GM18861 (cell line): Measurements from ENCODE around the gene CXorf66.
"Not testable (repeated sequence)": the region's sequence is repeated elsewhere in the genome, so short reads cannot be mapped to it uniquely, and the experiment has no call there.

Experiments
- ATAC-seq: cut with Tn5 transposase; IDR thresholded peaks from one replicate; pipeline ENCODE4 v1.9.1; 2021; ENCODE audit not compliant: unreplicated experiment

Gene CXorf66

DNA sequence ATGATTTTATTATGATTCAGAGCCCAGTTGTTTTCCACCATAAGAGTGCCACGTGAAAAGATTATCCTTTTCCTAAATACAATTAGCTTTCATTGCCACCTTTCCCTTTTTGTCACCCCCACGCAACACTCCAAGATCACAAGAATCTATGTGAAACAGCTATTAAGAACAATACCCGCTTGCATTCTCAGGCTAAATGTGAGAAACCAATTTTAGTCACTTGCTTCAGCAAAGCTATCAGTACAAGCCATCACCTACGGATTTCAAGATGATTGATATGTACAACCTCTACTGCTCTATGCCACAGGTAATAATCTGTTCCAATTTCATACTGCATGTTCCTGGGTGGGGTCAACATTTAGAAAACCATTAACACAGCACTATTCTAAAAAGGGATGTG is 34.9 kb downstream of the CXorf66 start:
- no peak for ATAC-seq

DNA sequence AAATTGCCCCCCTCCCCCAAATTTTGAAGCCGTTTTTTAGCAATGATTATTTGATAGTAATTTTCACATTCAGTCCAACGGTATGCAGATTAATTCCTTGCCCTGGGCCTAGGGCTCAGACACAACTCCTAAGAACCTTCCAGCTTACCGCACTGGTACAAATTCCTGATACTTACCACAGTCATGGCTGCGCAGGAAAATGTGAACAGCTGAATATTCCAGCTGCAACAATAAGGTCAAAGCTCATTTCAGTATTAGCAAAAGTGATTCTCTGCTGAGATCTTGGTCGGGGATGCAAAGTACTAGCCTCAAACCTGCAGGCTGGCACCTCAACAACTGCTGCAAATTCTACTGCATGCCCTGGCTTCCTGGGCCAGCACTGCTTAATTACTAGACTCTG is 35.4 kb downstream of the CXorf66 start:
- no peak for ATAC-seq

DNA sequence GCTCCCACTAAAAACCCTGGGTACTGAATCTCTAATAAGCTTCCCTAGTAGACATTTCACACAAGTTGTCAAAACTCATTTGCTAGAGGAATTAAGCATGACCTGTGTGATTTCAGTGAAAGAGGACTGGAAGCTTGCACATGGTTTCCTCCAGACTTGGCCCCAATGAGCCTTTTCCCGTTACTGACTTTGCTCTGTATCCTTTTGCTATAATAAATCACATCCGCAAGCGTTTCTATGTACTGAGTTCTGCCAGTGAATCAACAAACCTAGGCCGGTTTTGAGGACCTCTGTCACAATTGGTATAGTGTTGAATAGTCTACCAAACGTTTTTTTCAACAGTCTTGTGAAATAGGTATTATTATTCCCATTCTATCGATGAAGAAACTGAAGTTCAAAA is 40.6 kb downstream of the CXorf66 start:
- no peak for ATAC-seq

GRCh38 chrX:139924069-139924695 is 41.1 kb downstream of the CXorf66 start:
- ATAC-seq: no peak

GRCh38 chrX:139921142-139921541 is 44.2 kb downstream of the CXorf66 start:
- ATAC-seq: not testable (repeated sequence)

DNA sequence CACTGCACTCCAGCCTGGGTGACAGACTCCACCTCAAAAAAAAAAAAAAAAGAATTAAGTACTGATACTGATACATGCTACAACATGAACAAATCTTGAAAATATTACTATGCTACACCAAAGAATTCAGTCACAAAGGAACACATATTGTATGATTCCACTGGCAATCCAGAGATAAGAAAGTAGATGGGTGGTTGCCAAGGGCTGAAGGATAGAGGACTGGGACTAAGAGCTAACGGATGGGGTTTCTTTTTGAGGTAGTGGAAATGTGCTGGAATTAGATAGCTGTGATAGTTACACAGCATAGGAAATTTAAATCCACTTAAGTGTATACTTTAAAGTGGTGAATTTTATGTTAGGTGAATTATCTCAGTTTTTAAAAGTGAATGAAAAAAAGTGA is 45.0 kb downstream of the CXorf66 start:
- no peak for ATAC-seq

GRCh38 chrX:139914421-139914820 is 50.9 kb downstream of the CXorf66 start:
- ATAC-seq: no peak

DNA sequence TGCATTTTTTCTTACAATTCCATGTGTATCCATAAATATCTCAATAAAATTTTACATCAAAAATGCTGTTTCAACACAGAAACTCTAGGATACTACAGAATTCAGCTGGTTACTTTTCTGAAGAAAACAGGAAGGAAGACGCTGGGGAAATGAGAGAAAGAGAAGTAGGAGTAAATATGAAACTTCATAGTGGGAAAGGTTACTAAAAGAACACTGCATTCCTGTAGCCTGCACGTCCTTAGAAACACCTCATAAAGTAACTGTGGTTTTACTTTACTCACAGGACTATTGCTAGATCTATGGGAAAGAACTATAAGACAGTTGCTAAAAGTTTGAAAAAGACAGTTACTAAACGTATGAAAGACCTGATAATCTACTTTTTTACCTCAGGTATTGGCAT is 55.6 kb downstream of the CXorf66 start:
- ATAC-seq: no peak

DNA sequence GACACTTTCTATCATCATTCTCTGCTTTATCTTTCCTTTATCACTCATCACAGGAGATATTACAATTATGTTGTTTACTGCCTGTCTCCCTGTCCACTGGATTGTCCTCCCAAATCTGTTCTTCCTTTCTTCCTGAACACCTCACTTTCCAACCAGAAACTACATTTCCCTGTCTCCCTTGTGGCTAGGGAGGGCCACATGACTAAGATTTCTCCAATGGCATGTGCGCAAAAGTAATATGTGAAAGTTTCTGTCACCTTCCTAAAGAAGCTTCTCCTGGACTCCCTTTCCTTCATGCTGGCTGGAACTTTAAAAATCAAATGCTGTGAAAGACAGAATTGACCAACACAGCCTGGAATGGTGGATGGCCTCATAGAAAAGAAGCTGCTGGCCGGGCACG is 58.2 kb downstream of the CXorf66 start:
- ATAC-seq: no peak

DNA sequence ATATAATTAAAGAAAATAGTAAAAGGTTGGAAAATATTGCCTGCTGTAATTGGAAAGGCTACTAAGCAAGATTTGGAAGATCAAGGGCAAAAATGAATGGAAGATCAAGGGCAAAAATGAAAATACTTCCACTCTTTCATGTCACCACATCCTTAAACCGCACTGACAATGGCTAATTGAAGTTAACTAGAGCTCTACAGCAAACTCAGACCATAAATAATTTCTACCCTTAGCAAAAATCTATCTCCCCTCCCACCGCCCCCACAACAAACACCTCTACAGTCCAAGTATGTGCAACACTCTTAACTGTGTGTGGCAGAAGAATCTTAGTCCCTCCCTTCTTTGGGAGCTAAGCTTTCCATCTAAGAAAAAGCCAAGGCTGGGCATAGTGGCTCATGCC is 59.6 kb downstream of the CXorf66 start:
- ATAC-seq: no peak
